Testis (tissue), 2 donors: ENCODE results near the gene RIC8B.

Source experiments
- POLR2A ChIP-seq: fragments of 450-650 bp; IDR thresholded peaks from one replicate; pipeline ENCODE4 v1.6.1; 2017; ENCODE audit warnings: antibody characterized with exemption, mild to moderate bottlenecking, moderate library complexity
- TF ChIP-seq, protein P1 (sequence below), 3 experiments: fragments of 450-650 bp in 2 of 3; fragments of 200-600 bp in 1 of 3; sonication (generic) in 1 of 3; IDR thresholded peaks; one replicate each; pipeline ENCODE4 v1.5.1; 2016 to 2019; ENCODE audit warnings: antibody characterized with exemption in 3 of 3, mild to moderate bottlenecking in 2 of 3, moderate library complexity in 1 of 3

GRCh38 chr12:106883426-106883825 is 108.9 kb downstream of the RIC8B start:
- TF ChIP-seq, protein P1, sequence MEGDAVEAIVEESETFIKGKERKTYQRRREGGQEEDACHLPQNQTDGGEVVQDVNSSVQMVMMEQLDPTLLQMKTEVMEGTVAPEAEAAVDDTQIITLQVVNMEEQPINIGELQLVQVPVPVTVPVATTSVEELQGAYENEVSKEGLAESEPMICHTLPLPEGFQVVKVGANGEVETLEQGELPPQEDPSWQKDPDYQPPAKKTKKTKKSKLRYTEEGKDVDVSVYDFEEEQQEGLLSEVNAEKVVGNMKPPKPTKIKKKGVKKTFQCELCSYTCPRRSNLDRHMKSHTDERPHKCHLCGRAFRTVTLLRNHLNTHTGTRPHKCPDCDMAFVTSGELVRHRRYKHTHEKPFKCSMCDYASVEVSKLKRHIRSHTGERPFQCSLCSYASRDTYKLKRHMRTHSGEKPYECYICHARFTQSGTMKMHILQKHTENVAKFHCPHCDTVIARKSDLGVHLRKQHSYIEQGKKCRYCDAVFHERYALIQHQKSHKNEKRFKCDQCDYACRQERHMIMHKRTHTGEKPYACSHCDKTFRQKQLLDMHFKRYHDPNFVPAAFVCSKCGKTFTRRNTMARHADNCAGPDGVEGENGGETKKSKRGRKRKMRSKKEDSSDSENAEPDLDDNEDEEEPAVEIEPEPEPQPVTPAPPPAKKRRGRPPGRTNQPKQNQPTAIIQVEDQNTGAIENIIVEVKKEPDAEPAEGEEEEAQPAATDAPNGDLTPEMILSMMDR (IDR thresholded peaks at IDR 0.05), result no peak
- TF ChIP-seq POLR2A, result no peak
